Stimulated activated CD8-positive, alpha-beta memory T cell treated with anti-CD3 and anti-CD28 coated beads, Interleukin-15, amount 100 ng/mL, for 1 hour (primary cell): ENCODE results near the gene ADAMTS17.

Experiments used
- DNase-seq: peaks from one replicate; pipeline ENCODE4 v3.0.0-alpha.2; 2020; ENCODE audit warnings: low read depth

The ADAMTS17 gene

GRCh38 chr15:100310513-100311153 is 31.1 kb downstream of the ADAMTS17 start:
- no peak for DNase-seq

GRCh38 chr15:100310041-100310405 is 31.8 kb downstream of the ADAMTS17 start:
- no peak for DNase-seq

GRCh38 chr15:100309109-100310040 is 32.4 kb downstream of the ADAMTS17 start:
- DNase-seq: no peak

GRCh38 chr15:100308608-100309007 is 33.2 kb downstream of the ADAMTS17 start:
- DNase-seq: no peak

GRCh38 chr15:100308213-100308600 is 33.6 kb downstream of the ADAMTS17 start:
- DNase-seq: no peak

GRCh38 chr15:100307241-100308212 is 34.2 kb downstream of the ADAMTS17 start:
- DNase-seq: no peak

GRCh38 chr15:100306098-100306497 is 35.7 kb downstream of the ADAMTS17 start:
- DNase-seq: no peak

GRCh38 chr15:100301910-100302431 is 39.8 kb downstream of the ADAMTS17 start:
- no peak for DNase-seq

GRCh38 chr15:100298257-100298656 is 43.5 kb downstream of the ADAMTS17 start:
- no peak for DNase-seq

- no peak for DNase-seq
Measured at GRCh38 chr15:100297812-100298211, 44.0 kb downstream of the ADAMTS17 start.

- no peak for DNase-seq
Measured at GRCh38 chr15:100295939-100296565, 45.7 kb downstream of the ADAMTS17 start.

GRCh38 chr15:100292010-100292409 is 49.8 kb downstream of the ADAMTS17 start:
- DNase-seq: no peak

GRCh38 chr15:100291106-100291505 is 50.7 kb downstream of the ADAMTS17 start:
- no peak for DNase-seq

- no peak for DNase-seq
Measured at GRCh38 chr15:100285641-100286295, 56.0 kb downstream of the ADAMTS17 start.

- DNase-seq: no peak
Measured at GRCh38 chr15:100284701-100285100, 57.1 kb downstream of the ADAMTS17 start.

GRCh38 chr15:100284191-100284590 is 57.6 kb downstream of the ADAMTS17 start:
- no peak for DNase-seq

GRCh38 chr15:100281096-100281917 is 60.5 kb downstream of the ADAMTS17 start:
- DNase-seq: no peak

GRCh38 chr15:100279849-100280248 is 61.9 kb downstream of the ADAMTS17 start:
- DNase-seq: no peak

GRCh38 chr15:100279446-100279845 is 62.3 kb downstream of the ADAMTS17 start:
- no peak for DNase-seq
